Mucosa of descending colon (tissue), 3 donors: ENCODE data around the gene BLNK. TPM values are rescaled to one million over a fixed set of nuclear protein-coding genes. Genes with fewer than 3 reads are reported as not detected.

Experiments
- ATAC-seq: fragments of 200-7000 bp; cut with Tn5 transposase; one replicate; pipeline ENCODE4 v1.9.1; 2020; ENCODE audit warnings: mild to moderate bottlenecking, moderate library complexity
- DNase-seq, 3 donors: peaks; one replicate each; pipeline ENCODE4 v3.0.0-alpha.2; 2020
- H3K36me3 ChIP-seq: fragments of 200-600 bp; one replicate; pipeline ENCODE4 v1.8.0; 2021; ENCODE audit warnings: low read depth, mild to moderate bottlenecking
- H3K4me1 ChIP-seq: fragments of 200-600 bp; one replicate; pipeline ENCODE4 v1.8.0; 2021; ENCODE audit warnings: low read depth, mild to moderate bottlenecking
- H3K4me3 ChIP-seq: fragments of 200-600 bp; one replicate; pipeline ENCODE4 v1.8.0; 2021; ENCODE audit warnings: mild to moderate bottlenecking
- H3K9me3 ChIP-seq: fragments of 200-600 bp; one replicate; pipeline ENCODE4 v1.8.0; 2021; ENCODE audit warnings: mild to moderate bottlenecking
- intact Hi-C, 2 donors: fragments of 100-400 bp; cut with DNase I in 1 of 2; cut with micrococcal nuclease in 1 of 2; formaldehyde crosslinking; loops; one replicate each; pipeline versions ENCODE4 v1.11.0 to v1.11.1; 2022; cut with DNase I, micrococcal nuclease
- total RNA-seq, 3 donors: library from RNA; stranded (reverse); fragmentation: NEBNext Ultra II Directional in 2 of 3; extraction: Animal tissue kit (Norgen Biotek cat#: 25700) in 2 of 3; gene quantifications; one replicate each; pipeline versions ENCODE4 v1.2.1 to v1.2.4, GENCODE V29; 2021 to 2023
- TF ChIP-seq, protein P1 (sequence below): fragments of 200-600 bp; IDR thresholded peaks from one replicate; pipeline ENCODE4 v1.8.0; 2022; ENCODE audit warnings: antibody characterized with exemption, mild to moderate bottlenecking
- donor health status: DM: no; HTN: no; CAD: no; lungs with moderate emphysema.
- donor health status: DM: no; HTN: no; CAD: no.
- donor health status: DM: no; HTN: yes; CAD: no.

BLNK gene
- total RNA-seq, 3 donors from 2014 or later: 13.2 to 45.7 (median 30.4) TPM

DNA sequence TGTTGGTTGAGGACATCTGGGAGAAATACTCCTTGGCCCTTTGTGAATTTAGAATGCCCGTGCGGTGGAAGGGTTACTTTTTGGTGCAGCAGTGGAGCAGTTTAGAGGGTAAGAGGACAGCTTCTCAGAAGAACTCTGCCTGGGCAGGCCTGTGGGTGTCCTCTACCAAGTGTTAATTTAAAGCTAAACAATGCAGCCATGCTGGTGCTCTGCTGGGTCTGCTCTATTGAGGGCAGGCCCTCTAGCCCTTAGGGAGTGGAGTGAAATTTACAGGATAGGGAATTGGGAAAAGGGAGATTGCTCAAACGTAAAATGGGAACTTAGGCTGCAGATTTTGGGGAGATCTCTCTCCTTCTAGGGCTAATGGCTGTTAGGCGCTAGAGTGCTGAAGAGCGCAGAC lies 22.1 kb downstream of the BLNK start:
- H3K9me3 ChIP-seq: no peaks in the 10 kb centered on the region
- intact Hi-C loops: no loop called here
- H3K36me3 ChIP-seq: no peaks in the 10 kb centered on the region
- ATAC-seq: no peak
- H3K4me1 ChIP-seq: peaks cover 13% of the 10 kb centered on the region
- H3K4me3 ChIP-seq: no peak overlapping the region
- TF ChIP-seq, protein P1, sequence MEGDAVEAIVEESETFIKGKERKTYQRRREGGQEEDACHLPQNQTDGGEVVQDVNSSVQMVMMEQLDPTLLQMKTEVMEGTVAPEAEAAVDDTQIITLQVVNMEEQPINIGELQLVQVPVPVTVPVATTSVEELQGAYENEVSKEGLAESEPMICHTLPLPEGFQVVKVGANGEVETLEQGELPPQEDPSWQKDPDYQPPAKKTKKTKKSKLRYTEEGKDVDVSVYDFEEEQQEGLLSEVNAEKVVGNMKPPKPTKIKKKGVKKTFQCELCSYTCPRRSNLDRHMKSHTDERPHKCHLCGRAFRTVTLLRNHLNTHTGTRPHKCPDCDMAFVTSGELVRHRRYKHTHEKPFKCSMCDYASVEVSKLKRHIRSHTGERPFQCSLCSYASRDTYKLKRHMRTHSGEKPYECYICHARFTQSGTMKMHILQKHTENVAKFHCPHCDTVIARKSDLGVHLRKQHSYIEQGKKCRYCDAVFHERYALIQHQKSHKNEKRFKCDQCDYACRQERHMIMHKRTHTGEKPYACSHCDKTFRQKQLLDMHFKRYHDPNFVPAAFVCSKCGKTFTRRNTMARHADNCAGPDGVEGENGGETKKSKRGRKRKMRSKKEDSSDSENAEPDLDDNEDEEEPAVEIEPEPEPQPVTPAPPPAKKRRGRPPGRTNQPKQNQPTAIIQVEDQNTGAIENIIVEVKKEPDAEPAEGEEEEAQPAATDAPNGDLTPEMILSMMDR: no peak
- DNase-seq: no peak

DNA sequence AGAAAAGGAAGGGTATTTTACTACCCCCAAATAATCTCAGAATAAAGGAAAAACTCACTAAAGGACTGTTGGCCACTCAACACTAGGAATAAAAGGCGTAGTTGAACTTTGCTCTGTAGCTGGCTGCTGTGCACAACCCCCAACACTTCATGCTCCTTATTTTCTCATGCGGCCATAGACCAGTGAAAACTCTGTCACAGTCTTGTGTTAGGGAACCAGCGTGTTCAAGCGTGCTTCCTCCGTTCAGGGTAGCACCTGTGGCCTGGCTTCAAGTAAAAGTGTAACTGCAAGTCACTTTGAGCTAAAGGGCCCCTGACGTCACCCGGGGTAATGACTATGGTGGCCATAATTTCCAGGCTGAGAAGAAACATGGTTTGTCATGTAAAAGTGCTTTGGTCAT lies 27.0 kb downstream of the BLNK start:
- H3K4me1 ChIP-seq: peaks cover 11% of the 10 kb centered on the region
- no peaks in the 10 kb centered on the region for H3K36me3 ChIP-seq
- H3K4me3 ChIP-seq: no peak overlapping the region
- ATAC-seq (peak; percentile 87), DNase-seq (peak in 2 of 3 donors; percentile 58 to 71)
- intact Hi-C loops: no loop called here
- TF ChIP-seq, protein P1: no peak
- H3K9me3 ChIP-seq: no peaks in the 10 kb centered on the region

DNA sequence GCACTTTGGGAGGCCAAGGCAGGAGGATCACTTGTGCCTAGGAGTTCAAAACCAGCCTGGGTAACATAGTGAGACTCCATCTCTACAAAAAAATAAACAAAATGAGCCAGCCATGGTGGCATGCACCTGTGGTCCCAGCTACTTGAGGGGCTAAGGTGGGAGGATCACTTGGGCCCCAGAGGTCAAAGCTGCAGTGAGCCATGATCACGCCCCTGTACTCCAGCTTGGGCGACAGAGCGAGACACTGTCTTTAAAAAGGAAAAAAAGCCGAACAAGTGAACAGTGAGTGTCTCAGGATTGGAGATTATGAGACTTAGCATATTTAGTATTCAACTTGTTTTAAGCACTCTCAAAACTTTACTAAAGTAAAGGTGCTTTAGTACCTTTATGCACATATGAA lies 28.1 kb downstream of the BLNK start:
- DNase-seq (no peak), ATAC-seq (no peak)
- TF ChIP-seq, protein P1: no peak
- Histone ChIP-seq H3K4me3 (no peak overlapping the region), H3K4me1 (peaks cover 8% of the 10 kb centered on the region), H3K9me3 (no peaks in the 10 kb centered on the region), H3K36me3 (no peaks in the 10 kb centered on the region)
- intact Hi-C loops: no loop called here

DNA sequence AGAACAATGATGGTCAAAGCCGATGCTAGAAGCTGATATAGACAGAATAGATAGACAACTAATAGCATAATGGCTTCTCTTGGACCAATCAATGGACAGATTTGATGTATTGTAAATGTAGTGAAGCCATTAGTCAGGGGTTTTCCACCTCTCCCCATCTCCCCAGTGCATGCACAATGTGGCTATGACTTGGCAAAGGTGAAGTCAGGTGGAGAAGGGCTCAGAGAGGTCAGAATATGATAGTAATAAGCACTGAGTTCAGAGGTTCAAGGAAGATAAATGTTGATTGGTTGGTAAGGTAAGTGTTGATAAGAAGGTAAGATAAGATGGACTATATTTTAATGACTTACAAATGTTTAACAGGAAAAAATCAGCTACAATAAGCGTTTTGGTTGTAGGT lies 28.5 kb downstream of the BLNK start:
- H3K36me3 ChIP-seq: no peaks in the 10 kb centered on the region
- no peak overlapping the region for H3K4me3 ChIP-seq
- no peaks in the 10 kb centered on the region for H3K9me3 ChIP-seq
- ATAC-seq: peak; percentile 69
- intact Hi-C loops: no loop called here
- TF ChIP-seq, protein P1: no peak
- no peak for DNase-seq
- peaks cover 8% of the 10 kb centered on the region for H3K4me1 ChIP-seq

DNA sequence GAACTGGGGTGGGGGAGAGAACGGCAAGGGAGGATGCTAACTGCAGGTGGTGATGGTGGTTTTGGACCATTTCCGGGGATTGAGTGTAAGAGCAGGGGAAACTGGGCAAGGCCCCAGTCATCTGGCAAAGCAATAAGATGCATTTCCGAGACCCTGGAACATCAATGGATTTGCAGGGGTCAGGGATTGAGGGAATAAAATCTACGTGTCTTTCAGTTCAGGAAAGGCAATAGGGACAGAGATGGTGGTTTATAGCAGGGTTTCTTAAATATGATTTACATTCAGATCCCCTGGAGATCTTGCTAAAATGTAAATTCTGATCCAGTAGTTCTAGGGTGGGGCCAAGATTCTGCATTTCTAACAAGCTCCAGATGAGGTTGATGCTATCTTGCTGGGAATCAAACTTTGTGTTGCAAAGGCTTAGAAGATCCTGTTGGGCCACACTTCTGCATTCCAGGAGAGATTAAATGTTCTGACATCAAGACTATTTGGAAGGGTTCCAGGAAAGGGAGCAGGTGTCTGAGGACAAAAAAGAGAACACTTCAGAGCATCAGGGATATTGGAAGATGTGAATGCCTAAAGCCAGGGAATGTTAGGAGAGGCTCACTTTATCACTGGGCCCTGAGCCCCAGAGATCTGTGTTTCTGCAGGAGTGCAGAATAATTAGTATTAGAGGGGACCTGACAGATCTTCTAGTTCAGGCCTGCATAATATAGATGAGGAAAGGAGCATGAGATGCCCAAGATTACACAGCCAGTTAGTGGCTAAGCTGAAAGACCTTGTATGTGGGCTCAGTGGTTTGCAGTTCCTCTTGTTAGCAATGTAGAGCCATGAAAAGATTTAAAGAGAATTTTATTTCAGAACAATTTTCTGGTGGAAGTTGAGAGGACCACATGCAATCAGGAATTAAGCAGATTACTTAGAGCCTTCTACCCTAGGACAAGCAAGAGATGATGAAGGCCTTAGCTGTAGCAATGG lies 32.4 kb downstream of the BLNK start:
- intact Hi-C loops: no loop called here

More for the DNA sequence above, 32.4 kb downstream of the BLNK start:
- ATAC-seq (no peak), DNase-seq (no peak)
- H3K36me3 ChIP-seq: no peaks in the 10 kb centered on the region
- no peak overlapping the region for H3K4me3 ChIP-seq
- H3K9me3 ChIP-seq: no peaks in the 10 kb centered on the region
- TF ChIP-seq, protein P1: no peak
- peaks cover under 1% of the 10 kb centered on the region for H3K4me1 ChIP-seq
